Peyer's patch (tissue), 4 donors: Measurements from ENCODE around the gene MS4A4E. TPM values are rescaled to one million over a fixed set of nuclear protein-coding genes. Genes with fewer than 3 reads are reported as not detected.
"Not testable (repeated sequence)": the region's sequence is repeated elsewhere in the genome, so short reads cannot be mapped to it uniquely, and the experiment has no call there.

Experiments
- DNase-seq, 3 donors: peaks; one replicate each; pipeline ENCODE4 v3.0.0-alpha.2; 2017 to 2019
- H3K27ac ChIP-seq, 4 donors: fragments of 200-600 bp; sonication (generic); one replicate each; pipeline ENCODE4 v1.5.1; 2016 to 2019
- H3K27me3 ChIP-seq, 2 donors: fragments of 200-600 bp; sonication (generic); one replicate each; pipeline ENCODE4 v1.5.1; 2019
- H3K36me3 ChIP-seq, 3 donors: fragments of 200-600 bp; sonication (generic); one replicate each; pipeline ENCODE4 v1.5.1; 2016 to 2019
- H3K4me1 ChIP-seq, 4 donors: fragments of 200-600 bp; sonication (generic); one replicate each; pipeline ENCODE4 v1.5.1; 2016 to 2019
- H3K4me3 ChIP-seq, 4 donors: fragments of 200-600 bp; sonication (generic); 1 replicate in 3 of 4; 2 replicates in 1 of 4; pipeline ENCODE4 v1.5.1; 2016 to 2019; ENCODE audit warnings: mild to moderate bottlenecking in 1 of 4
- H3K9me3 ChIP-seq, 4 donors: fragments of 200-600 bp; sonication (generic); one replicate each; pipeline ENCODE4 v1.5.1; 2016 to 2019; ENCODE audit warnings: mild to moderate bottlenecking in 1 of 4
- POLR2A ChIP-seq, 2 donors: fragments of 450-650 bp; IDR thresholded peaks; one replicate each; pipeline ENCODE4 v1.5.1; 2017; ENCODE audit warnings: antibody characterized with exemption in 2 of 2, mild to moderate bottlenecking in 2 of 2, moderate library complexity in 2 of 2
- small RNA-seq, 2 donors: library from RNA; depleted of rRNA; stranded (forward); fragments of <200 nt; gene quantifications; one replicate each; pipeline ENCODE3, GENCODE V24; 2016
- total RNA-seq, 4 donors: library from RNA; depleted of rRNA; stranded (reverse); fragments of >200 nt; gene quantifications; one replicate each; pipeline ENCODE4 v1.1.0, GENCODE V29; 2016
- TF ChIP-seq, protein P1 (sequence below), 6 experiments: fragments of 450-650 bp in 4 of 6; fragments of 200-600 bp in 2 of 6; sonication (generic) in 1 of 6; IDR thresholded peaks; one replicate each; pipeline ENCODE4 v1.5.1; 2017 to 2019; ENCODE audit warnings: antibody characterized with exemption in 6 of 6, mild to moderate bottlenecking in 3 of 6, moderate library complexity in 1 of 6

The MS4A4E gene
- total RNA-seq, 4 donors from 2014 or later = 2.6 to 13.1 (median 9.3) TPM

- H3K27me3 ChIP-seq = no peaks in the 10 kb centered on the region
- H3K27ac ChIP-seq = no peak overlapping the region
- DNase-seq = no peak
- no peaks in the 10 kb centered on the region for H3K36me3 ChIP-seq
- no peaks in the 10 kb centered on the region for H3K4me1 ChIP-seq
- no peak overlapping the region for H3K4me3 ChIP-seq
- H3K9me3 ChIP-seq = no peaks in the 10 kb centered on the region
- TF ChIP-seq, protein P1, sequence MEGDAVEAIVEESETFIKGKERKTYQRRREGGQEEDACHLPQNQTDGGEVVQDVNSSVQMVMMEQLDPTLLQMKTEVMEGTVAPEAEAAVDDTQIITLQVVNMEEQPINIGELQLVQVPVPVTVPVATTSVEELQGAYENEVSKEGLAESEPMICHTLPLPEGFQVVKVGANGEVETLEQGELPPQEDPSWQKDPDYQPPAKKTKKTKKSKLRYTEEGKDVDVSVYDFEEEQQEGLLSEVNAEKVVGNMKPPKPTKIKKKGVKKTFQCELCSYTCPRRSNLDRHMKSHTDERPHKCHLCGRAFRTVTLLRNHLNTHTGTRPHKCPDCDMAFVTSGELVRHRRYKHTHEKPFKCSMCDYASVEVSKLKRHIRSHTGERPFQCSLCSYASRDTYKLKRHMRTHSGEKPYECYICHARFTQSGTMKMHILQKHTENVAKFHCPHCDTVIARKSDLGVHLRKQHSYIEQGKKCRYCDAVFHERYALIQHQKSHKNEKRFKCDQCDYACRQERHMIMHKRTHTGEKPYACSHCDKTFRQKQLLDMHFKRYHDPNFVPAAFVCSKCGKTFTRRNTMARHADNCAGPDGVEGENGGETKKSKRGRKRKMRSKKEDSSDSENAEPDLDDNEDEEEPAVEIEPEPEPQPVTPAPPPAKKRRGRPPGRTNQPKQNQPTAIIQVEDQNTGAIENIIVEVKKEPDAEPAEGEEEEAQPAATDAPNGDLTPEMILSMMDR (IDR thresholded peaks at IDR 0.05) = no peak
- no peak for TF ChIP-seq POLR2A (IDR thresholded peaks at IDR 0.05)
These were observed 87.0 kb downstream of the MS4A4E start for GRCh38 chr11:60155931-60156330.

DNA sequence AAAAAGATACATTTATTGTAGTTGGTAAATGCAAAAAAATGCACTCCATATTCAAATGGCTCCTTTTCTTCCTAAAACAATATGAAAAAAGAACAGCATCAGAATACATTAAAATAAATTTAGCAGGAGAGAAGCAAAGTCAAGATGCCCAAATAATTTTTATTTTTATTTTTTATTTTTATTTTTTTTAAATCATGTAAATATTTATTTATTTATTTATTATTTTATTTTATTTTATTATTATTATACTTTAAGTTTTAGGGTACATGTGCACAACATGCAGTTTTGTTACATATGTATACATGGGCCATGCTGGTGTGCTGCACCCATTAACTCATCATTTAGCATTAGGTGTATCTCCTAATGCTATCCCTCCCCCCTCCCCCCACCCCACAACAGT lies 90.2 kb downstream of the MS4A4E start:
- not testable (repeated sequence) for DNase-seq, H3K36me3 ChIP-seq, H3K4me3 ChIP-seq, H3K27ac ChIP-seq, H3K27me3 ChIP-seq, H3K9me3 ChIP-seq, H3K4me1 ChIP-seq

DNA sequence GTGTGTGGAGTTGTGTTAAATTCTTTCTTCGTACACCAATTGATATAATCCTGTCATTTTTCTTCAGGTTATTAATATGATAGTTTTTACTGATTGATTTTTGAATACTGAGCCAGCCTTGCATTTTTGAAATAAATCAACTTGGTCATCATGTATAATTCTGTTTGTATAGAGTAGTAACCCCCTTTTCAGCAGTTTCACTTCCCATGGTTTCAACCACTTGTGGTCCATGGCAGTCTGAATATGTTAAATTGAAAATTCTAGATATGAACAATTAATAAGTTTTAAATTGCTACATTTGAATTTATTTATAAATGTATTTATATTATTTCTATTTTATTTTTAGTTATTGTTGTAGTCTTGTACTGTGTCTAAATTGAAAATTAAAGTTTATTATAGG lies 92.7 kb downstream of the MS4A4E start:
- no peaks in the 10 kb centered on the region for H3K9me3 ChIP-seq
- no peak for DNase-seq
- H3K36me3 ChIP-seq = no peaks in the 10 kb centered on the region
- TF ChIP-seq, protein P1 (IDR thresholded peaks at IDR 0.05) = no peak
- TF ChIP-seq POLR2A (IDR thresholded peaks at IDR 0.05) = no peak
- H3K27ac ChIP-seq = no peak overlapping the region
- H3K4me1 ChIP-seq = no peaks in the 10 kb centered on the region
- H3K4me3 ChIP-seq = no peak overlapping the region
- no peaks in the 10 kb centered on the region for H3K27me3 ChIP-seq

Small RNAs within 50 kb of the gene (small RNA-seq; reads per million reads assigned to genes)
- gene MIR6503 = 0.25 to 0.88 reads per million in 2 donors

Other genes with a start within 250 kb of the MS4A4E start
- gene OOSP4B, start 226.0 kb downstream of the MS4A4E start, total RNA-seq = not detected
- gene OOSP2, start 202.7 kb downstream of the MS4A4E start, total RNA-seq = not detected
- not detected for gene MS4A3, start 186.5 kb downstream of the MS4A4E start, total RNA-seq
- 1 to 10 TPM in 2 of 4 donors, under 1 TPM in 1, not detected in 1; 0.80 to 3.3 (median 1.0) TPM for gene MS4A2, start 154.5 kb downstream of the MS4A4E start, total RNA-seq
- 10 to 100 TPM in 3 of 4 donors, 1 to 10 TPM in 1; 7.4 to 66.0 (median 33.5) TPM for gene MS4A6A, start 60.1 kb downstream of the MS4A4E start, total RNA-seq
- 10 to 100 TPM in 1 of 4 donors, 1 to 10 TPM in 3; 2.8 to 17.0 (median 4.4) TPM for gene MS4A4A, start 37.5 kb upstream of the MS4A4E start, total RNA-seq
- gene MS4A6E, start 84.1 kb upstream of the MS4A4E start, total RNA-seq = not detected
- gene MS4A7, start 135.4 kb upstream of the MS4A4E start, total RNA-seq = 10 to 100 TPM in 2 of 4 donors, 1 to 10 TPM in 2; 5.0 to 52.0 (median 14.9) TPM
- gene MS4A14, start 153.3 kb upstream of the MS4A4E start, total RNA-seq = 10 to 100 TPM in 1 of 4 donors, 1 to 10 TPM in 1, under 1 TPM in 2; 0.57 to 15.7 (median 2.7) TPM
- gene MS4A5, start 186.4 kb upstream of the MS4A4E start, total RNA-seq = not detected
- gene MS4A1, start 212.7 kb upstream of the MS4A4E start, total RNA-seq = 100 to 1,000 TPM in 1 of 4 donors, 10 to 100 TPM in 1, 1 to 10 TPM in 1, not detected in 1; 3.2 to 260 (median 18.5) TPM
- gene MS4A12, start 249.6 kb upstream of the MS4A4E start, total RNA-seq = not detected